Hematopoietic multipotent progenitor cell treated with erythropoietin and hydrocortisone succinate and interleukin-3 and kit ligand, for 15 days (in vitro differentiated cells): ENCODE results near the gene CELF2.

Source experiments
- DNase-seq: peaks from one replicate; pipeline ENCODE4 v3.0.0-alpha.2; 2015; ENCODE audit warnings: low spot score

CELF2 gene

DNA sequence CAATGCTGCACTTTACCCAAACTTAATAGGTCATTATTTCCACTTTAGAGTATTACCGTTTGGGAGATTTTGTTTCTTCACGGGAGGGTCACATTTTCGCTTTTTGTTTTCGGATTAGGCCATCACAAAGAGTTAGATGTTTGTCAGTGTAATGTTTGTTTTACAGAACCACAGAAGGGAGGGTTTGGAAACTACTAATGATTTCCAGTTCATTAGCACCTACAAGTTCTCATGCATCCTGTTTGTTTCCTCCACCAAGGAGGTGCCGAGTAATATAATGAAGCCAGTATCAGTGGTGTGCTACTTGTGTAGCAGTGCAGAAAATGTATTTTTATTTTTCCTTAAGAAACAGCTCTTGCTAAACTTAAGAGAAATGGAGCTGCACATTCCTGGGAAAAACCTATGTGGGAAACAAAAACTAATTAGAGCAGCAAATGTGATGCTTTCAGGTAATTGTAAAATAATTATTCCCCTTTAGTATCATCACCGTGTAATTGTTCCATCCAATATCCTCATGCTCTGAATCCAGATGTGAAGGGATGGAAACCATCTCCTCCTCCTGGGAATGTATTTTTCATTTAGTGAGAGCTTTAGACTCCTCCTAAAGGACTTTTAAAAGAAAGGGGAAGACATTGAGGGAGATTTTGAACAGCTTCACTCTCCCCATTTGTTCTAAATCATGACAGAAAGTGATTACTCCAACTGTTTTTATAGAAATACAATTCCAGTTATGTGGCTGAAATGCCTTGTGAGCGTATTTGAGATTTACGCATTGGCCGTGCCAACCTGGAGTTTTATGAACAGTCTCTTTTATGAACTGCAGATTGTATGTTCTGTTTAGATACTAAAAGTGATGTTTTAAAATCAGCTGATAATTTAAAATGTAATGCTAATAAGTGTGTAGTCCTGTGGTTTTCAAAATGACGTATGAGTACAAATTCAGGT, 5.6 kb downstream of the CELF2 start:
- DNase-seq = no peak

DNA sequence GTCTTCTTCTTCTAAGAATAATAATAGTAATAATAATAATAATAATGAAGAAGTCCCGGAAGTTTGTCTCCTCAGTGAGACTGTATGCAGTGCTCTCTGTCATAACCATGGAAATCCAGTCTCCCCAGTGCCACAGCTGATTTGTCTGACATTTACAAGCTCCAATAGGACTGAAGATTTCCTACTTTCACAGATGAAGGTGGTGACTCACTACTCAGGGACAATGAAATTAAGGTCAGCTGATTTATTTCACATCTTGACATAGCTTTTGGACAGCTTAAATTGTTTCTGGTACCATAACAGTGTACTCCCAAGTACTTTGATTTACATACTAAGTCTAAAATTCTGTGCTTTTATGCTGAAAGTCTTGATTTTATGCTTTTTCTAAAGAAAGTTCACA, 6.9 kb downstream of the CELF2 start:
- no peak for DNase-seq

DNA sequence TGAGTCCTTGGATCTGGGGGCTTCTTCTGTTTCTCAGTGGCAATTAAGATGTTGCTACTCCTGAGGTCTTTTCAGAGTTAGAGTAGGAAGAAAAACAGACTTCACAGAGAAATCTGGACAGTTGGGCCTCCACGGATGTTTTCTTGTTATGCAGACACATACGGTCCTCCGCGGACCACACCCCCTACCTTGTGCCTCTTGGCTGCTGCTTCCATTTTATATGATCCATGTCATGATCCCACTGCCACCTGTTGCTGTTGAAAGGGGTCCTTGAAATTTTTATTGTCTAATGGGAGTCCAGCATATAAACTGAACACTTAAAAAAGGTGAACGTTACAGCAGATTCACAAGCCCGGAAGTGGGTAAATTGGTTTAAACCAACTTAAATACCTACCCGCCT, 8.3 kb downstream of the CELF2 start:
- no peak for DNase-seq

DNA sequence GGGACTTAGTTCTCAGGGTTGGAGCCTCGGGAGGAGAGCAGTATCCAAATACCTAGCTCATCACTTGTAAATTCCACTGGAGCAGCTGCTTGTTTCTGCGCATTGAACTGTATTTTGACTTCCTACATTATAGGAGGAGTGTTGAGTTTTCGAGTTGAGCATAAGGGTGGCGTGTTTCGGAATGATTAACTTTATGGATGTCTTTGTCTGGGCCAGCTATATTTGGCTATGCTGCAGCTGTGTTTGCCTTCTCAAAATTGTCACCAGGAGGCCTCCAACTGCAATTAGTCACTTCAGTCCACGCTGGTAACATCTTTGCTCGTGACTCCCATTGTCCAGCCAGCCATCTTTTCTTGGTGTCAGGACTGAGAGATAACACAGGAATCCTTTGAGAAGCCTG, 9.1 kb downstream of the CELF2 start:
- DNase-seq = no peak

DNA sequence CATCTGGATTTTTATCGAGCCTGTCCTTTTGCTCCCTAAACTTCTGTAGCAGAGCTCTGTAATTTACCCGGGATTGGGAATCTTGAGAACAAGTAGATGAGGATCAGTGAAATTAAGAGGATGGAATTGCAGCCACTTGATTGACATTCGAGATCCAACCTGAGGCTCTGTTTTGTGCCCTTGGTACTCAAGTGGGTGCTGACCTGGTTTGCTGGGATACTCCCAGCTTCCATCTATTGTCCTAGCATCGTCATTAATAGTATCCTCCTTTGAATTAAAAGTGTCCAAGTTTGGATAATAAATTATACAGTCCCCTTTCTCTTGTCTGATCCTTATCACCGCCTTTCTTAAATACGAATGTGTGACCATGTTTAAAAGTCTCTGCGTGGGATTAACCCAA, 17.1 kb downstream of the CELF2 start:
- no peak for DNase-seq

- no peak for DNase-seq
Observed at GRCh38 chr10:11035301-11035991, 17.8 kb downstream of the CELF2 start.

GRCh38 chr10:11036424-11037011, 18.8 kb downstream of the CELF2 start:
- DNase-seq = no peak

DNA sequence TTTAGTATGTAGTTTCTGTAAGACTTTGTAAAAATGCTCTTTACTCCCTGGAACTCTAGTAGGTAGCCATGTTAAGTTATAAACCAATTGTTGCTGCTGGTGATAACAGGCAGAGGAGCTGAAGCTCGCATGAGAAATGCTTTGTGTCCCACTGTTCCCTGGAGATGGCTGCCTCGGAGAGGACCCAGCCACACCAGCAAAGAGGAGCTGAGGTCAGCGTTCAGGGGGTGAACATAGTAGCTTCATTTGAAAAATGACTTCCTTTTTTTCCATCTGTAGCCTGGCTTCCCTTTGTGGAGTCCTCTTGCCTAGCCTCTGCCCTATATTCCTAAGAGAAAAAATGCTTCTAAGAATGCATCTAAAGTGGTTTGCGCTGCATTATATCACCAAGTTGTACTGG, 20.3 kb downstream of the CELF2 start:
- DNase-seq = no peak

DNA sequence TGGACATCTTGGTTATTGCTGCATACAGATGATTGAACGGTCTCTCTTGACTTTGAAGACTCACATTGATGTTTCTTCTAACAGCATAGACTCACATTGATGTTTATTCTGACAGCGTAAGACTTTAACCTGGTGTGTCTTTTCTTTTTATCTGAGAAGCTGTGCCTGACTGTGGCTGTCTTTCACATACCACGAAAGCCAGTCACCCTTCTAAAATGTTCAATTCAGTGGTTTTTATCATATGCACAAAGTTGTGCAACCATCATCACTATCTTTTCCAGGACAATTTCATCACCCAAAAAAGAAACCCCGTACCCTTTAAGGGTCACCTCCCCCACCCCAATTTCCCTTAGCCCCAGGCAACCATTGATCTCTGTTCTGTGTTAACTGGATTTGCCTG, 24.7 kb downstream of the CELF2 start:
- no peak for DNase-seq

DNA sequence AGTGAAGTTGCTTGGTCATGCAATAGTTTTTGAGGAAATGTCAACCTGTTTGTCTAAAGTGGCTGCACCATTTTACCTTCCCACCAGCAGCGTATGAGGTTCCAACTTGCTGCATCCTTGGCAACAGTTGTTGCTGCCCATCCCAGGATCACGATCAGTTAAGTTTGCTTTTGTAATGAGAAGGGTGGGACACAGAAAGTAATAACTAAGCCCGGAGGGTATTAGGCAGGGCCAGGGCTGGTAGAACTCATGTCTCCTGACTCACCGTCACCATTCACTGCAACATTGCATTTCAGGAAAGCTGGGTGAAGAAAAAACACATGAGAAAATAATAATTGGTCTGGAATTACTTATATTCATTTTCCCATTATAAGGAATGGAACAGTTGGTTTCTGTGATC, 25.4 kb downstream of the CELF2 start:
- DNase-seq = no peak

- DNase-seq = no peak
Observed at GRCh38 chr10:11043446-11044127, 25.9 kb downstream of the CELF2 start.

- DNase-seq = no peak
Observed at GRCh38 chr10:11045487-11045886, 27.8 kb downstream of the CELF2 start.

GRCh38 chr10:11045995-11046775, 28.5 kb downstream of the CELF2 start:
- DNase-seq = no peak

DNA sequence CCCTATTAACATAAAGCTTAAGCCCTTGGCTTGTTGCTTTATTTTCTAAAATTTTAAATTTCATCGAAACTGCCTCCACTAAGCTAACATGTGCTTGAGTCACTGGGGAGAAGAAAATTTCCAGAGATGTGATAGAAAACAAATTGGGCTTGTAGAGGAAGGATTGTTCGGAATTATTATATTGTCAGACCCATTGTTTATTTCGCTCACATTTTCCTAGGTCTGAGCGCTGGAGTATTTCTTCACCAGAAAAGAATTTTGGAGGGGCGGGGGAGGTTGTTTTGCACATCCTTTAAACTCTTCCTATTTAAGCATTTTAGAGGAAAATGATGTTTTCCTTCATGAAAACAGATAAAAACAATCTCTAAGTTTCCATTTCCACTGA, 29.1 kb downstream of the CELF2 start:
- no peak for DNase-seq

- DNase-seq = no peak
Observed at GRCh38 chr10:11048707-11049278, 31.1 kb downstream of the CELF2 start.

- no peak for DNase-seq
Observed at GRCh38 chr10:11049806-11050205, 32.1 kb downstream of the CELF2 start.

DNA sequence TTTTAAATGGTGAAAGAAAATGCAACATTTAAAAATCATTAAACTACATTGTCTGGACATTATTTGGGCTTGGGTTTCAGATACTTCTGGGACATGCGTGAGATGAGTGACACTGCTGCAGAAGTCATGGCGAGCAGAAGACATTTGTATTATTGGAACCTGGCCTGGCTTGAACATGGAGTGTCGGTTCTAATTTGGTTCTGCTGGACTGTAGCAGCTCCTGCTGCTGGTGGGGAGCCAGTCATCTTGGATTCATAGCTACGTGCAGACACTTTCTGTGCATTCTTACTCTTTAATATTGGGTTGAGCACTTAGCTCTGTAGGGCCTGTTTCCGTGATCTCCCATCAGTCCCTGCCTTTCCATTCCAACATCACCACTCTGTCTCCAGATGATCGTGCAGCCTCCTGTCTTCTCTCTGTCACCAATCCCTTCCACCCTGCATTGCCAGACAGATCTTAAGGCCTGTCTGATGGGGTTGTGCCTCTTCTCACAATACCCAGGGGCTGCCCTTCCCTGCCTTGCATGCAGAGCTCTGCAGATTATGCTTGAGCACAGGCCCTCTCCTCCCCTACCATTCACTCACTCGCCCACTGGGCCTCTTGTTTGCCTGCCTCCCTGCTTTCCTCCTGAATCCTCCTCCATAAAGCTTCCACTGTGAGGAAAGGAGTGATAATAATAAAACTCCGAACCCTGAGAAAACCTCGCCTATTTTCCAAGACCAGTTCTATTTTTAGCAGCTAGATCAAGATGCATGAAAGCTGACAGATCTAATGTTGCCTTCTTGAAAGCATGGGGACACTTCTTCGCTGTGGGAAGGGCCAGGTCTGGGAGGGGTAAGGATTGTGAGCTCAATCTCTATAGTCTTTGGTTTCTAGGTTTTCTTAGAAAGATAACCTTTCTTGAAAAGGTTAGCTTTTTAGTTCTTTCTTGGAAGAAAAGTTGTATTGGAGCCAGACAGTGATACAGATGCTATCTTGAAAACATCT, 32.9 kb downstream of the CELF2 start:
- no peak for DNase-seq

DNA sequence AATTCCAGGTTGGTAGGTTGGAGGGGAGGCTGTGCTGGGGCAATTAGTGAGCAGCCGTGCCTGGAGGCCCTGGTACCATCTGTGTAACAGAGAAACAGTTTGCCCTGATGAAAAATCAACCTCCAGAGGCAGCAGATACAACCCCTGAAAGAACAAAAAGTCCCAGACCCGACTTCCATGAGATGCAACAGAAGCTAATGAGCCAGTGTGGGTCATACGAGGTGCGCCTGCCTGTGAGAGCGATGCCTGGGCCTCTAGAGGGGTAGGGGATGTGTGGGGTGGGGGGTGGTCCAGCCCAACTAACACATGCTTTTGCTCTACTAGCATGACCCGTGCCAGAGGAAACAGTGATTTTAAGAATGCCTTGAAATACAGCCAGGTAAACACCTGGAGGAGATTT, 39.3 kb downstream of the CELF2 start:
- no peak for DNase-seq

DNA sequence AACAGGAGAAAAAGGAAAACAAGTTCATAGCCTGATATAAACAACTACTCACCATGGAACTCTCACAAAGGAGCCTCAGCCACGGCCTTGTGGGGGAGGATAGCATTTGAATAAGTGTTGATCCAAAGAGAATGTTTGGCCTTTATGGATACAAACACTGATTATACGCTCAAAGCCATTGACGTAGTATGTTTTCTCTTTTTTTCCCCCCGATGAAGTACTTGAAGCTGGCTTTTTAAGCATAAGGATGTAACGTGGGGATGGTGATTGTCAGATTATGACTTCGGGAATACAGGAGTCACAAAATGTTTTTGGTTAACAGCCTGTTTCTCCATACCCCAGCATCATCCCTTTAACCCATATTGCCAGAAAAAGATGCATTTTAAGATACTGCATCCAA, 39.8 kb downstream of the CELF2 start:
- no peak for DNase-seq

GRCh38 chr10:11057994-11058393, 40.3 kb downstream of the CELF2 start:
- no peak for DNase-seq
